Measurements from ENCODE around the gene SLC41A1. TPM values are rescaled to one million over a fixed set of nuclear protein-coding genes. Genes with fewer than 3 reads are reported as not detected.

SLC41A1 gene
- total RNA-seq, 4 donors from 2014 or later = 20.9 to 38.7 (median 29.1) TPM

DNA sequence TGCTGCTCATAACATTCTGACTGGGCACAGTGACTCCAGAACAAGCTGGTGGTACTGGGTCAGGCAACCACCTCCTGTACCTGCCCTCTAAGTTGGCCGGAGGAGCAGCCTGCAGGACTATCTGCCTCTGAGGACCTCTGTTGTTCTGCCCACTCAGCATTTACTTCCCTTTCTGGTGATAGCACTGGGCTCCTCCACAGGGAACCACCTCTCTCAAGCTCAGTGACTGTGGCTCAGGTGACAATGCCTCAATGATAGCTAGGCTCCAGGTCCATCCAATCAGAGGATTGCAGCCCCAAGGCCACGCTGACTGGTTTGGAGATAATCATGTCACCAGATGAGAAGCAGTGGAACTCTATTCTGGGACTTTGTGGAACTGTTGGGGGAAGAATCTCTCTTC, 15.8 kb downstream of the SLC41A1 start:
- H3K4me1 ChIP-seq = peaks cover 0 to 19% (median 0%) of the 10 kb centered on the region in 3 donors
- peaks cover 0 to 88% of the 10 kb centered on the region in 2 donors for H3K36me3 ChIP-seq
- no peaks in the 10 kb centered on the region for H3K9me3 ChIP-seq
- no peak overlapping the region for H3K27ac ChIP-seq
- ATAC-seq = no peak
- no peak for TF ChIP-seq POLR2AphosphoS5 (IDR thresholded peaks at IDR 0.05)
- TF ChIP-seq, protein P1, sequence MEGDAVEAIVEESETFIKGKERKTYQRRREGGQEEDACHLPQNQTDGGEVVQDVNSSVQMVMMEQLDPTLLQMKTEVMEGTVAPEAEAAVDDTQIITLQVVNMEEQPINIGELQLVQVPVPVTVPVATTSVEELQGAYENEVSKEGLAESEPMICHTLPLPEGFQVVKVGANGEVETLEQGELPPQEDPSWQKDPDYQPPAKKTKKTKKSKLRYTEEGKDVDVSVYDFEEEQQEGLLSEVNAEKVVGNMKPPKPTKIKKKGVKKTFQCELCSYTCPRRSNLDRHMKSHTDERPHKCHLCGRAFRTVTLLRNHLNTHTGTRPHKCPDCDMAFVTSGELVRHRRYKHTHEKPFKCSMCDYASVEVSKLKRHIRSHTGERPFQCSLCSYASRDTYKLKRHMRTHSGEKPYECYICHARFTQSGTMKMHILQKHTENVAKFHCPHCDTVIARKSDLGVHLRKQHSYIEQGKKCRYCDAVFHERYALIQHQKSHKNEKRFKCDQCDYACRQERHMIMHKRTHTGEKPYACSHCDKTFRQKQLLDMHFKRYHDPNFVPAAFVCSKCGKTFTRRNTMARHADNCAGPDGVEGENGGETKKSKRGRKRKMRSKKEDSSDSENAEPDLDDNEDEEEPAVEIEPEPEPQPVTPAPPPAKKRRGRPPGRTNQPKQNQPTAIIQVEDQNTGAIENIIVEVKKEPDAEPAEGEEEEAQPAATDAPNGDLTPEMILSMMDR (IDR thresholded peaks at IDR 0.05) = no peak
- TF ChIP-seq EP300 (IDR thresholded peaks at IDR 0.05) = no peak
- no peak for TF ChIP-seq POLR2A (IDR thresholded peaks at IDR 0.05)
- H3K4me3 ChIP-seq = no peak overlapping the region
- no CpG with 5 or more reads among the region's 2 CpGs for WGBS, 2 donors (ENCODE audit: low coverage in 1 of 2)
- no peaks in the 10 kb centered on the region for H3K27me3 ChIP-seq

DNA sequence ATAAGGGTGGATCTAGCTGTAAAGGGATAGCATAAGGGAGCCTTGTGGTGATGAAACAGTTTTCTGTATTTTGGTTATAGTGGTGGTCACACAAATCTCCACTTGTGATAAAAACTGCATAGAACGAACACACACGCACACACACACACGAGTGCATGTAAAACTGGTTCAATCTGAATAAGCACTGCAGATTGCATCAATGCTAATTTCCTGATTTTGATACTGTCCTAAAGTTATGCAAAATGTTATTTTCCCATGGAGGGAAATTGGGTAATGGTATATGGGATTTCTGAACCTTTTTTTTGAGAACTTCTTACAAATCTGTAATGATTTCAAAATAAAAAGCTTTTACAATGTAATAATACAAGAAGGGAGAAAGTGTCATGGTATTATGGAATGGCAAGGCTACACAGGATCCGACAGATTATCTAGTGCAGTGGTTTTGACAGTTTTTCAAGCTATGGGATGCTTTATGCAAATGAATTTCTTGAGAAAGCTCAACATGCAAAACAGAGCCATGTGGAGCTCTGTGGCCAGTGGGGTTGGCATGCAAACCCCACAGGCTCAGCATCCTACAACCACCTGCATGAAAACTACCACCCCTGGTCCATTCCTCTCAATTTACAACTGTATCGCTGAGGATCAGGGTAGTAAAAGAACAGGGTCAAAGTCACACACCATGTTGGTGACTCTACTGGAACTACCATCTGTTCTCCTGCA, 18.8 kb downstream of the SLC41A1 start:
- Histone ChIP-seq H3K27ac (no peak overlapping the region), H3K9me3 (no peaks in the 10 kb centered on the region), H3K27me3 (no peaks in the 10 kb centered on the region), H3K4me1 (peaks cover 0 to 4% (median 0%) of the 10 kb centered on the region in 3 donors), H3K4me3 (no peak overlapping the region), H3K36me3 (peaks cover 0 to 100% of the 10 kb centered on the region in 2 donors)
- WGBS, 2 donors (ENCODE audit: low coverage in 1 of 2) = 58 to 72% methylated on average over 5 of the region's 5 CpGs
- TF ChIP-seq, protein P1 (IDR thresholded peaks at IDR 0.05) = no peak
- TF ChIP-seq POLR2A (IDR thresholded peaks at IDR 0.05) (no peak), EP300 (IDR thresholded peaks at IDR 0.05) (no peak), POLR2AphosphoS5 (IDR thresholded peaks at IDR 0.05) (no peak)
- ATAC-seq = no peak

DNA sequence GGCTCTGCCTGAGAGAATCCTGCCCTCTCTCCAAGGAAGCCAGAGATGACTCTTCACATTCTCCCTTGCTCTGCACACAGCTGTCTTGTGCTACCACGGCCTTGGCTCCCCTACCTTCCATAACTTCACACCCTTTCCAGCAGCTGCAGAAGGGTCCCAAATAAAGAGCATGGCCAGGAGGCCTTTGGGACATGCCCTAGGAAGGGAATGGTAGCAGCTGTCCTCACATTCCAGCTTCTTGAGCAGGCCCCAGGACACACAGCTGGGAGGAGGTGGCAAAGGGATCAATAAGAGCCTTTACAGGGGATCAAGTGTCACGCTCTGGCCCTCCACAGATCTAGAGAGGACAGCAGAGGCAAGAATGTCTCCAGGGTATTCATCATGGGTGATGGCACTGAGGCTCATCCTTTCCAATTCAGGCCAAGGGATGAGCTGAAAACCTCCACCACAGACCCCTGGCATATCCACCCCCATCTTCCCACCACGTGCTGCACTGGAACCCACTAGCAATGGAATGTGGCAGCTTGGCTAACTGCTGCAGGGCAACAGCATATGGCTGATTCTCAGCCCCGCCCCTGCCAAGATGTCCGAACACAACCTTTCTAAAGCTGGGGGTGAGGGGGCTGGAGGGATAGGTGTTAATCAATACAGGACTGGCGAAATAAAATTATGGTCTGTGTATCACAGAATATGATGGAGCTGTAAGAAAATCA, 19.9 kb downstream of the SLC41A1 start:
- H3K27me3 ChIP-seq = no peaks in the 10 kb centered on the region
- no peaks in the 10 kb centered on the region for H3K9me3 ChIP-seq
- peaks cover 0 to 90% of the 10 kb centered on the region in 2 donors for H3K36me3 ChIP-seq
- TF ChIP-seq POLR2AphosphoS5 (IDR thresholded peaks at IDR 0.05) = no peak
- TF ChIP-seq POLR2A (IDR thresholded peaks at IDR 0.05) = no peak
- no peak for TF ChIP-seq EP300 (IDR thresholded peaks at IDR 0.05)
- TF ChIP-seq, protein P1 (IDR thresholded peaks at IDR 0.05) = no peak
- H3K4me3 ChIP-seq = no peak overlapping the region
- H3K4me1 ChIP-seq = peaks cover 0 to 4% (median 0%) of the 10 kb centered on the region in 3 donors
- no peak for ATAC-seq
- 42 to 57% methylated on average over 1 to 4 of the region's 6 CpGs for WGBS, 2 donors (ENCODE audit: low coverage in 1 of 2)
- H3K27ac ChIP-seq = no peak overlapping the region

DNA sequence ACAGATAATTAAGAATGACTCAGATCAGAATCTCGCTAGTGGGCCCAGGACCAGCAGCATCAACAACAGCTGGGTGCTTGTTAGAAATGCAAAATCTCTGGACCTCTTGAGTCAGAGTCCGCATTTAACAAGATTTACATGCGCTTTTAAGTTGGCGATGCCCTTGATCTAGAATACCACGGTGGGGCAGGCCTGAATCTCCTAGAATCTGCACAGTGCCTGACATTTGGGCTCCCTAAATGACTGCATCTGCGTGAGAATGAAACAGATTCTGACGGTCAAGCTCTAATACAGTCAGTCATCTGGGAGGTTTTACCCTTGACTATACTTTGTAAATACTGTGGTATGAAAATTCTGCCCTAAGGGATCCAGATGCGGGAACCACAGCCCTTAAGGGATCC, 20.5 kb downstream of the SLC41A1 start:
- Histone ChIP-seq H3K36me3 (peaks cover 0 to 84% of the 10 kb centered on the region in 2 donors), H3K9me3 (no peaks in the 10 kb centered on the region), H3K27me3 (no peaks in the 10 kb centered on the region), H3K27ac (no peak overlapping the region), H3K4me1 (peaks cover 0 to 4% (median 0%) of the 10 kb centered on the region in 3 donors), H3K4me3 (no peak overlapping the region)
- 69 to 70% methylated on average over 7 to 8 of the region's 8 CpGs for WGBS, 2 donors (ENCODE audit: low coverage in 1 of 2)
- no peak for TF ChIP-seq EP300 (IDR thresholded peaks at IDR 0.05)
- TF ChIP-seq POLR2A (IDR thresholded peaks at IDR 0.05) = no peak
- TF ChIP-seq, protein P1 (IDR thresholded peaks at IDR 0.05) = no peak
- no peak for TF ChIP-seq POLR2AphosphoS5 (IDR thresholded peaks at IDR 0.05)
- no peak for ATAC-seq

All from gastroesophageal sphincter (tissue), 4 donors.